Measurements from ENCODE around the gene RNF13.

DNA sequence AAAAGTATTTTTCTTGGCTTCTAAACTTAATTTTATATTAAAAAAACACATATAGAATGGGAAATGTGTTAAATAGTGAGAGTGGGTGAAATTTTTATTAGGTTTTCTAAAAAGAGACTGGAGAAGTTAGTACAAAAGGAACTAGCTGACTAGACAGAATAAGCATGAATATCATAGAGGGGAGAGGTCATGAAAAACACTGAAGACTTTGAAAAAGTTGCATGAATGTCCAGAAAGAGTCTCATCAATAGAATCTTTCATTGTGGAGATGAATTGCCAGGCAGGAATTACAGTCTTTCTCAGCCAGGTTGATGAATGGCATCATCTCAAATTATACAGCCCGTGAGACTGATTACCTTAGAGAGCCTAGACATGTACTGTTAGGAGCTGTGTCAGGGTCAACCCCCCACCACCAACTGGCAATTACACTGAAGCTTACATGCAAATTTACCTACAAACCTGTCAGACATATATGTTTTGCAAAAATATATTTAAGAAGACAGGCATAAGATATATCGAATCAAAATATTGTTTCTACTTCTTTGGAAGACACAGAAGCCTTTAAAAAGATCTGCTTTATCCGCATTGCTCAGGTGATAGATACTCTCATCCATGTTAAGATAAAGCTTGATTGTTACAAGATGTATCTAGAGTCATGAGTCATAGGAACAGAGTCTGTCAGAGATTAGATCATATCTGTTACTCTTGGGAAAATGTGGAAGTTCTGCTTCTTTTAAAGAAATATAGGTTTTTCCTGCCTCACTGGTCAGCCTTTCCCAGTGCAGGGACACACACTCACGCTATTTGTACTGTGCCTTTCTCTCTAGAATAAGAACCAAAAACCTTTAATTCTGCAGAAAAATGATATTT lies 192.5 kb downstream of the RNF13 start:
- no peak for TF ChIP-seq POLR2A (IDR thresholded peaks at IDR 0.05)
- TF ChIP-seq, protein P1, sequence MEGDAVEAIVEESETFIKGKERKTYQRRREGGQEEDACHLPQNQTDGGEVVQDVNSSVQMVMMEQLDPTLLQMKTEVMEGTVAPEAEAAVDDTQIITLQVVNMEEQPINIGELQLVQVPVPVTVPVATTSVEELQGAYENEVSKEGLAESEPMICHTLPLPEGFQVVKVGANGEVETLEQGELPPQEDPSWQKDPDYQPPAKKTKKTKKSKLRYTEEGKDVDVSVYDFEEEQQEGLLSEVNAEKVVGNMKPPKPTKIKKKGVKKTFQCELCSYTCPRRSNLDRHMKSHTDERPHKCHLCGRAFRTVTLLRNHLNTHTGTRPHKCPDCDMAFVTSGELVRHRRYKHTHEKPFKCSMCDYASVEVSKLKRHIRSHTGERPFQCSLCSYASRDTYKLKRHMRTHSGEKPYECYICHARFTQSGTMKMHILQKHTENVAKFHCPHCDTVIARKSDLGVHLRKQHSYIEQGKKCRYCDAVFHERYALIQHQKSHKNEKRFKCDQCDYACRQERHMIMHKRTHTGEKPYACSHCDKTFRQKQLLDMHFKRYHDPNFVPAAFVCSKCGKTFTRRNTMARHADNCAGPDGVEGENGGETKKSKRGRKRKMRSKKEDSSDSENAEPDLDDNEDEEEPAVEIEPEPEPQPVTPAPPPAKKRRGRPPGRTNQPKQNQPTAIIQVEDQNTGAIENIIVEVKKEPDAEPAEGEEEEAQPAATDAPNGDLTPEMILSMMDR (IDR thresholded peaks at IDR 0.05), result no peak
